Stimulated activated naive CD8-positive, alpha-beta T cell treated with anti-CD3 and anti-CD28 coated beads, Interleukin-15, Interleukin-2, amounts not matched to agents 100 ng/mL and 50 ng/mL, for 24 hours (primary cell): Measurements from ENCODE around the gene TPO.

Experiments used
- H3K27ac Mint-ChIP-seq: one replicate; pipeline ENCODE4 v1.8.0; 2021; ENCODE audit warnings: mild to moderate bottlenecking, mixed read lengths
- H3K27me3 Mint-ChIP-seq: one replicate; pipeline ENCODE4 v1.8.0; 2021; ENCODE audit warnings: mixed read lengths
- H3K36me3 Mint-ChIP-seq: one replicate; pipeline ENCODE4 v1.8.0; 2021; ENCODE audit warnings: low read depth, mixed read lengths
- H3K4me1 Mint-ChIP-seq: one replicate; pipeline ENCODE4 v1.8.0; 2021; ENCODE audit warnings: low read depth, mixed read lengths
- H3K4me3 Mint-ChIP-seq: one replicate; pipeline ENCODE4 v1.8.0; 2021; ENCODE audit warnings: mild to moderate bottlenecking, mixed read lengths
- H3K9me3 Mint-ChIP-seq: one replicate; pipeline ENCODE4 v1.8.0; 2021; ENCODE audit warnings: mixed read lengths

TPO gene

DNA sequence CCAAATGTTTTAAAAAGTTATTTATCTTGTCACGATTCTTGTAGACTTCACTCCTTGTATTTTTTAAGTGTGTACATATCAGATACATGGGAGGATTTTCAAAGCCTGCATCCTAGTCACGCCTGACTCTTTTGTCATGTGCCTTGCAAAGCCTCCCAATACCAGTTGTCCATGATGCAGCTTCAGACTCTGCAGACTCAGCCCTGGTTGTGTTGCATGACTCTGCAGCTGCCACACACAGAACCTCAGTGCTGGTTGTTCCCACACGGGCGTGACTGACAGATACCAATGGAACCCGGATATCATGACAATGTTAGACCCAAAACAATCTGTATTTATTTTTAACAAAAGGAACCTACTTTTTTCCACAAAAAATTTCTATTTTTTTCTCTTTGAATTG lies 38.2 kb downstream of the TPO start:
- no peak overlapping the region for H3K4me3 Mint-ChIP-seq
- no peaks in the 10 kb centered on the region for H3K36me3 Mint-ChIP-seq
- H3K9me3 Mint-ChIP-seq, result no peaks in the 10 kb centered on the region
- peaks cover 18% of the 10 kb centered on the region for H3K27me3 Mint-ChIP-seq
- no peaks in the 10 kb centered on the region for H3K4me1 Mint-ChIP-seq
- no peak overlapping the region for H3K27ac Mint-ChIP-seq

DNA sequence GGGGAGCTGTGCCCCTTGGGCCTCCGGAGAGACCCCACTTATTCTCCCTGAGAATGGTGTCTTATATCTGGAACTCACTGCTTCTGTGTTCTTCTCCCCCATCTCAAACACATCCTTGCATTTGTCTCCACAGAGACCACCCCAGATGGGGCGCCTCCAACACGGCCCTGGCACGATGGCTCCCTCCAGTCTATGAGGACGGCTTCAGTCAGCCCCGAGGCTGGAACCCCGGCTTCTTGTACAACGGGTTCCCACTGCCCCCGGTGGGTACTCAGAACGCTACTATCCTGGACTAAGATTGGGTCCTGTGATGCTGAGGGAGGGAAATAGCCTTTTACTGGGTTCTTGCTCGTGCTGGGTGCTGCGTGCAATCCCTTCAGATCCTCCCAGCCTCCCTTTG lies 40.3 kb downstream of the TPO start:
- Mint-ChIP-seq H3K4me3 (no peak overlapping the region), H3K4me1 (no peaks in the 10 kb centered on the region), H3K9me3 (peaks cover 4% of the 10 kb centered on the region), H3K27me3 (peaks cover 10% of the 10 kb centered on the region), H3K36me3 (no peaks in the 10 kb centered on the region), H3K27ac (no peak overlapping the region)

DNA sequence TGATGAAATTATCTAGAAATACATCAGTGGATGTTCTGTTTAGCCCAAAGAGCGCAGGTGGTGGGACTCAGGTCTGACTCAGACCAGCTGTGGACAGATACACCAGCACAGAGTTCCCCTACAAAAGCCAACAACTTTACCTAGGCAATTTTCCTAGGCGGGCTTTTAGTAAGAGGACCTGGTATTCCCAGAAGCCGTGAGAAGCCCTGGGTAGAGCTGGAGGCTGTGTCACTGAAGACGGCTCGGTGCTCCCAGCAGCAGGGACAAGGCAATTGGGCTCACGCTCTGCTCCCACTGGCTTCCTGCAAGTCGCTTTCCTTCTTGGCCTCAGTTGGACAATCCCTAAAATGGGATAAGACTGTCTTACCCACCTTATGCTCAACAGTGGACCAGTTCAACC lies 41.1 kb downstream of the TPO start:
- Mint-ChIP-seq H3K4me1 (no peaks in the 10 kb centered on the region), H3K9me3 (peaks cover 4% of the 10 kb centered on the region), H3K27me3 (peaks cover 7% of the 10 kb centered on the region), H3K36me3 (no peaks in the 10 kb centered on the region), H3K4me3 (no peak overlapping the region), H3K27ac (no peak overlapping the region)

DNA sequence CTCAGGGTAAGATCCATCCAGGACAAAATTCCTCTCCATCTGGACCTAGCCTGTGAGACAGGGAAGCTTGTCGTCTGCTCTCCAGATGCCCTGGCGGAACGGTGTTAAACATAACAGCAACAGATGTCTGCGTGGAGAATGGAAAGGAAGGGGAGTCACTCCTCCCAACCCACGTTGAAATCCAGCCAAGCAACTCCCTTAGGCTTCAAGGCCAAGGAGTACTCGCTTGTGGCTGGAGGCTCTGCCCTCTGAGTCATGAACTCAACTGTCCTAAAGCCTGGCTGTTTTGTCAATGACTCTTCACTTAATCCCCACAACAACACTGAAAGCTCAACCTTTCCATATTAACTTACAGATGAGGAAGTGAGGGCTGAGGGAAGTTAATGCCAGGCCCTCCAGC lies 42.2 kb downstream of the TPO start:
- H3K36me3 Mint-ChIP-seq, result no peaks in the 10 kb centered on the region
- no peak overlapping the region for H3K4me3 Mint-ChIP-seq
- H3K9me3 Mint-ChIP-seq, result peaks cover 4% of the 10 kb centered on the region
- no peaks in the 10 kb centered on the region for H3K4me1 Mint-ChIP-seq
- H3K27ac Mint-ChIP-seq, result no peak overlapping the region
- peaks cover 2% of the 10 kb centered on the region for H3K27me3 Mint-ChIP-seq

DNA sequence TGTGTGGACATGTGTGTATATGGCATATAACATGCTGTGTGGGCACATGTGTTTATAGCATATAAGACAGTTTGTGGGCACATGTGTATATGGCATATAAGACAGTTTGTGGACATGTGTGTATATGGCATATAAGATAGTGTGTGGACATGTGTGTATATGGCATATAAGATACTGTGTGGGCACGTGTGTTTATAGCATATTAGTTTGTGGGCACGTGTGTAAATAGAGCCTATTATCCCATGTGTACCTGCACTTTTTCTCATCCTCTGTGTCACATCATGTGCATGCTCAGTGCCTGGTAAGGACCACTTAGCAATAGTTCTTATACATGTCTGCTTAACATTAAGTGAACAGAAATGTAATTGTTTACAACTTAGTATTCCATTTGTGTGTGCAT lies 45.2 kb downstream of the TPO start:
- H3K27me3 Mint-ChIP-seq, result peaks cover 9% of the 10 kb centered on the region
- H3K4me3 Mint-ChIP-seq, result no peak overlapping the region
- H3K9me3 Mint-ChIP-seq, result peaks cover 4% of the 10 kb centered on the region
- H3K27ac Mint-ChIP-seq, result no peak overlapping the region
- H3K4me1 Mint-ChIP-seq, result no peaks in the 10 kb centered on the region
- H3K36me3 Mint-ChIP-seq, result no peaks in the 10 kb centered on the region

DNA sequence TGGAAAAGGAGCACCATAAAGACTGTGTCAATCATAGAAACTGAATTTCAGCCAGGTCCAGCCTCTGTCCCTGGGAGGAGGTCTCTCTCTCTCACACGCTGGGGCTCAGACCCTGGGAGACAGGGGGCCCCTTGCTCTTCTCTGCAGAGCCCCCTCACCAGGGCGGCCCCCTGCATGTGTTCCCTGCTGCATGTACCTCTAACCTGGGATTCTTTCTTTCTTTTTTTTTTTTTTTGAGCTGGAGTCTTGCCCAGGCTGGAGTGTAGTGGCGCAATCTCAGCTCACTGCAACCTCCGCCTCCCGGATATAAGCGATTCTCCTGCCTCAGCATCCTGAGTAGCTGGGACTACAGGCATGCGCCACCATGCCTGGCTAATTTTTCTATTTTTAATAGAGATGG lies 46.5 kb downstream of the TPO start:
- Mint-ChIP-seq H3K27ac (no peak overlapping the region), H3K9me3 (peaks cover 4% of the 10 kb centered on the region), H3K4me3 (no peak overlapping the region), H3K4me1 (no peaks in the 10 kb centered on the region), H3K27me3 (peaks cover 9% of the 10 kb centered on the region), H3K36me3 (no peaks in the 10 kb centered on the region)

DNA sequence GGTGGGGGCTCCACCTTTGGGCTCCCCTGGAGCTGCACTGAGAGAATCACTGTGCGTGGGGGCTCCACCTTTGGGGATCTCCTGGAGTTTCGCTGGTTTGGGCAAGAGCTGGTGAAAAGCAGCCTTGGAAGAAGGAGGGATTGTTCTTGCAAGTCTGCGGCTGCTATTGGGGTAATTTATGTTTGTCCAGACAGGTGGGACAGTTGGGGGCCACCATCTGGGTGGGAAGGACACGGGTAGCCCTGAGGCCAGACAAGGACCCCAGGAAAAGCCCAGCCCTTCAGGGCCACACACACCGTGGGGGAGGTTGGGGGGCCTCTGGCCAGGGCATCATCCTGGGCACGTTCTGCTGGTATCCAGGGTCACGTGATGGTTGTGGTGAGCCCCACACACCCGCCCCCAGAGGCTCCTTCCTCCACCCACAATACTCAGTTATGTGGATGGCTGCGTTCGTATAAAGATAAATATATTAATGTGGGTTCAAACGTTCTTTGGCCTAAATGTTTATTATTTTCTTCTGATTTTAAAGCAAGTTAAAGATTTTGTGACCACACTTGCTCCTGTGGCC lies 47.7 kb downstream of the TPO start:
- no peaks in the 10 kb centered on the region for H3K4me1 Mint-ChIP-seq
- peaks cover 14% of the 10 kb centered on the region for H3K27me3 Mint-ChIP-seq
- no peaks in the 10 kb centered on the region for H3K36me3 Mint-ChIP-seq
- H3K27ac Mint-ChIP-seq, result no peak overlapping the region
- H3K4me3 Mint-ChIP-seq, result no peak overlapping the region
- H3K9me3 Mint-ChIP-seq, result peaks cover 4% of the 10 kb centered on the region

DNA sequence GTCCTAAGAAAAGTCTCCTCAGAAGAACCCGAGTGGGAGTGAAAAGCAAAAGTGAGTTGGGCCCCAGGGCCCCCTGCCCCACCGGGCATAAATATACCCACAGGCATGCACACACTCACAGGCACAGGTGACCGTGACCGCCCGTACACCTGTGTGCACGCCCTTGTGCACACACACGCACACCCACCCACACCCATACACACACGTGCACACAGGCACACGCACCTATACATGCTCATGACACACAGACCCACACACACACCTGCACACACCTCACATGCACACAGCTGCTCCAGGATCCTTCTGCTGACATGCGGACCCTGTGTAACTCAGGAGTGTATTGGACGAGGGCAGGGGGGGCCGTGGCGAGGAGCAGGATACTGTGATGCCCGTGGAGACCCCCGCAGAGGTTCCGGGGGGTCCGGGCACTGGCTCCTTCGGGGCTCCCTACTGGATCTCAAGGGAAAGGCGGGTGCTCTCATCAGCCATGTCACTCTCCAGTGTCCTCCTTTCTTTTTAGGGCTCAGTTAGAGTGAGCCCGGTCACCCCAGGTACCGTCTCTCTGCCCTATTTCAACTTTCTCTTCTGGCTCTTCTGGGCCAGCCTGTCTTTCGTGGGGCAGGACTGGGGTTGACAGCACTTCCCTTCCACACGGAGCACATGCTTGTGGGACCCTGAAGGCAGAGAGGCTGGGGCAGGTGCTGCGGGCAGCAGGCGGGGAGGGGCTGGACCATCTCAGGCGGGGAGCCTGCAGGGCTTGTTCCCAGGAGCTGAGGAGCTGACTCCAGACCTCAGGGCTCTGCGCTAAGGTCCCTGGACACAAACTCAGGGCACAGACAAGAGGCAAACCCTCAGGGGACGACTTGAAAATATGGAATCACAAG lies 48.5 kb downstream of the TPO start:
- H3K36me3 Mint-ChIP-seq, result no peaks in the 10 kb centered on the region
- no peaks in the 10 kb centered on the region for H3K4me1 Mint-ChIP-seq
- peaks cover 4% of the 10 kb centered on the region for H3K9me3 Mint-ChIP-seq

DNA sequence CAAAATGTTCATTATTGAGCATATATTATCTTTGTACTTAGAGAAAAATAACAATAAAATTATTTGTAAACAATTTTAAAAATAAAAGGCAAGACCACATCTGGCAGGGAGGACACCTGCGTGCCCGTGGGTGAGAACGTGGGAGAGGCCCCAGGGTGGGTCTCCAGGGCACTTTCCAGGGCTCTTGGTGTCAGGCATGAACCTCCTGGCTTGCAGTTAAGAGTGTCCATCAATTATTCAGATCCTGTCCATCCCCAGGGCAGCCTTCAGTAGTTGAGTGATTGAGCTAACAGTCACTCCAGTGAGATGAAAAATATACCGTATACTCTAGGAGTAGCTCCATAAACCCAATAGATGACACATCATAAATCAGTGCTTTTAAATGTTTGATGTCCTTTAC lies 49.7 kb downstream of the TPO start:
- Mint-ChIP-seq H3K36me3 (no peaks in the 10 kb centered on the region), H3K27ac (no peak overlapping the region), H3K27me3 (peaks cover 14% of the 10 kb centered on the region), H3K4me3 (no peak overlapping the region), H3K4me1 (no peaks in the 10 kb centered on the region), H3K9me3 (no peaks in the 10 kb centered on the region)

More for the DNA sequence above, 48.5 kb downstream of the TPO start:
- Mint-ChIP-seq H3K27ac (no peak overlapping the region), H3K4me3 (no peak overlapping the region), H3K27me3 (peaks cover 14% of the 10 kb centered on the region)

DNA sequence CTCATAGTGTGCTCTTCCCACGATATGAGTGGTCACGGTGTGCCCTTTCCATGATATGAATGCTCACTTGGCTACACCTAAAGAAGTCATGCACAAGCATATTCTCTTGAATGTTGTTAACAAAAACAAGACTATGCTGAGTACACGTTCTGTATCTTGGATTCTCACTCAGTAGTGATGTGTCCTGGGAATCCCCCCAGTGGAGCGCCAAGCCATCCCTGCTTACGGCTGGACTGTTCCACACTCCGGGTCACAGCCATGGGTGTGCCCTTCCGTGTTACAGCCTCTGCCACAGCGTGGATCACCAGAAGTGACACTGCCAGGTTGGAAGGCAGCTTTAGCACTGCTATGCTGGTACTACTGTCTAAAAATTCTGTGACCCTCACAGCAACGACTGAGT lies 59.1 kb downstream of the TPO start:
- Mint-ChIP-seq H3K4me1 (no peaks in the 10 kb centered on the region), H3K27me3 (peaks cover 4% of the 10 kb centered on the region), H3K9me3 (peaks cover 7% of the 10 kb centered on the region), H3K36me3 (no peaks in the 10 kb centered on the region), H3K4me3 (no peak overlapping the region), H3K27ac (no peak overlapping the region)

DNA sequence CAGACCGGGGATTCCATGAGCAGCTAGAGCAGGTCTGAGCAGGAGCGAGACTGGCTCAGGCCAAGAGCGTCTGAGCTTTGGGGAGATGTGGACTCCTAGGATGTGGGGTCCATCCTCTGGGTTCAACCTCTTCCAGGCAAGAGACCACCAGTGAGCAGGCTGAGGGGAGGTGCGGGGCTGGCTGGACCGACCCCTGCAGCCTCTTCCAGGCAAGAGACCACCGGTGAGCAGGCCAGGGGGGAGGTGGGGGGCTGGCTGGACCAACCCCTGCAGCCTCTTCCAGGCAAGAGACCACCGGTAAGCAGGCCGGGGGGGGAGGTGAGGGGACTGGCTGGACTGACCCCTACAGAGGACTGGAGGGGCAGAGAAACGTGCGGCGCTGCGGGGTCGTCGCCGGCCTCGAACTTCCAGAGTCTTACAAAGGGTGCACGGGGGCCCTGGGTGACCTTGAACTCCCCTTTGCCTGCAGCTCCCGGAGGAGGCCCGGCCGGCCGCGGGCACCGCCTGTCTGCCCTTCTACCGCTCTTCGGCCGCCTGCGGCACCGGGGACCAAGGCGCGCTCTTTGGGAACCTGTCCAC lies 63.4 kb downstream of the TPO start:
- H3K27ac Mint-ChIP-seq, result no peak overlapping the region
- H3K4me1 Mint-ChIP-seq, result no peaks in the 10 kb centered on the region
- no peaks in the 10 kb centered on the region for H3K9me3 Mint-ChIP-seq
- H3K36me3 Mint-ChIP-seq, result no peaks in the 10 kb centered on the region
- no peak overlapping the region for H3K4me3 Mint-ChIP-seq
- H3K27me3 Mint-ChIP-seq, result peaks cover 4% of the 10 kb centered on the region

DNA sequence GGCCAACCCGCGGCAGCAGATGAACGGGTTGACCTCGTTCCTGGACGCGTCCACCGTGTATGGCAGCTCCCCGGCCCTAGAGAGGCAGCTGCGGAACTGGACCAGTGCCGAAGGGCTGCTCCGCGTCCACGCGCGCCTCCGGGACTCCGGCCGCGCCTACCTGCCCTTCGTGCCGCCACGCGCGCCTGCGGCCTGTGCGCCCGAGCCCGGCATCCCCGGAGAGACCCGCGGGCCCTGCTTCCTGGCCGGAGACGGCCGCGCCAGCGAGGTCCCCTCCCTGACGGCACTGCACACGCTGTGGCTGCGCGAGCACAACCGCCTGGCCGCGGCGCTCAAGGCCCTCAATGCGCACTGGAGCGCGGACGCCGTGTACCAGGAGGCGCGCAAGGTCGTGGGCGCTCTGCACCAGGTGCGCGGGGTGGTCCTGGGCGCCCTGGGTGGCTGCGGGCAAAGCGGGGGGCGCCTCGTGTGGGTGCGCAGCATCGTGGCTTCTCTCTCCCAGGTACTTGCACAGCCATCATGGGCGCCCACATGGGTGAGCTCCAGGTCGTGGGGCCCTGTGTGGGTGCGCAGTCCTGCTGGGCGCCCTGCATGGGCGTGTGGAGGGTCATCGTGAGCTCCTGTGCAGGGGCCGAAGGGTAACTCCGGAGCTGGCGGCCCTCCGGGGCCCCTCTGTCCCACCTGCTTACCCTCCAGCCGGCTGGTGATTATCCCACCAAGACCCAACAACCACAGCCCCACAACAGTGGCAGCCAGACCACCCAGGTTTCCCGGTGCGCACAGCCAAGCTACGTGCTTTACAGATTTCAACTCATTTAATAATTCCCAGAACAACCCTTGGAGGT lies 64.2 kb downstream of the TPO start:
- Mint-ChIP-seq H3K9me3 (no peaks in the 10 kb centered on the region), H3K27me3 (no peaks in the 10 kb centered on the region), H3K4me1 (no peaks in the 10 kb centered on the region), H3K36me3 (no peaks in the 10 kb centered on the region), H3K4me3 (no peak overlapping the region), H3K27ac (no peak overlapping the region)

DNA sequence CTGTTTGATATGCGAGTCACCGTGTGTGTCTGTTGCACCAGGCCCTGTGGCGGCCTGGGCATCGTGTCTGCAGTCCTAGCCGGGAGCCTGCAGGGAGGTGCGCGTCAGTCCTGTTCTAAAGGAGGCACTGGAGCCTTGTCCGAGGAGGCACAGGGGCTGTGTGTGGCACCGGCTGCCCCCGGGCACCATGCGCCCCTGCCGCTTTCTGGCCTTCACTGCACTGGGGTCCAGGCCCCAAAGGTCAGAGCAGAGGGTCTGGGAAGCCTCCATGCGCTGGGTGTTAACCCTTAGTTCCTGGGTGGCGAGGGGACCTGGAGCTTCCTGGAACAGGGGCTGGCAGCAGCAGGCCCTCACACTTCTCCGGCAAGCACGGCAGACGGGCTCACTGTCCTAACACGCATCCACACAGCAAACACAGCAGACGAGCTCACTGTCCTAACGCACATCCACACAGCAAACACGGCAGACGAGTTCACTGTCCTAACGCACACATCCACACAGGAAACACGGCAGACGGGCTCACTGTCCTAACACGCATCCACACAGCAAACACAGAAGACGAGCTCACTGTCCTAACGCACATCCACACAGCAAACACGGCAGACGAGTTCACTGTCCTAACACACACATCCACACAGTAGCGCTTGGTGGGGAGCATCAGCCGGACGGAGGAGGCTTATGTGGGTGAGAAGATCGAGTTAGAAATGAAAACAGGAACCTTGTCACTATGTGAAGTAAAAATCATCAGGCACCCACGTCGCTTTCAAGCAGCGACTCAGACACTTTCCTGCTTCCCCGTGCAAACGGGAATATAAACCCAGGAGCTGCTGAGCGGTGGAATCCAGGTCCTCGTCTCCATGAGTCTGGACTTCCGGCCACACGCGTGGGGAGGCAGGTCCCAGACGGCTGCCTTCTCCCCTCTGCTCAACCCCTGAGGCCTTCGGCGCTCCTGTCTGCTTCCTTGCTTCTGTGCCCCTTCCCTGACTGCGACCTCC lies 65.3 kb downstream of the TPO start:
- H3K27me3 Mint-ChIP-seq, result no peaks in the 10 kb centered on the region
- no peaks in the 10 kb centered on the region for H3K4me1 Mint-ChIP-seq
- H3K36me3 Mint-ChIP-seq, result no peaks in the 10 kb centered on the region
- no peak overlapping the region for H3K4me3 Mint-ChIP-seq
- H3K27ac Mint-ChIP-seq, result no peak overlapping the region
- H3K9me3 Mint-ChIP-seq, result no peaks in the 10 kb centered on the region

DNA sequence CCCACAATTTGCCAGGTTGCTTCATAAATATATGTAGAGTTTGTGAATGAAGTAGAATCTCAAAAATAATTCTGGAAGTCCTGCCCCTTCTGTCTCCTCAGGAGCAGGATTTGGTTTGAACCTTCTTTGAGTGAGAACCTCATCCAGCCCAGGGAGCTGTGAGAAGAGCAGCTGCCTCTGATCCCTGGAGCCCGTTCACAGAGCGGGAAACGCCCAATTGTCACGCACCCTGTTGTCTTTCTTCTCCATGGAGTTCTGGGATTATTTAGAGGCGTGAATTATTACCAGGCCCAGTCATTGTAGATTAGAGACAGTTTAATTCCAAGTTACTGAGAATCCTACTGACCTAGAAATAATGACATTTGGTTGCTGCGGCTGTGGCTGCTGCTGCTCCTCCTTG lies 66.1 kb downstream of the TPO start:
- H3K9me3 Mint-ChIP-seq, result no peaks in the 10 kb centered on the region
- H3K4me1 Mint-ChIP-seq, result no peaks in the 10 kb centered on the region
- no peak overlapping the region for H3K27ac Mint-ChIP-seq
- no peaks in the 10 kb centered on the region for H3K36me3 Mint-ChIP-seq
- no peaks in the 10 kb centered on the region for H3K27me3 Mint-ChIP-seq
- no peak overlapping the region for H3K4me3 Mint-ChIP-seq
